Keratinocyte (primary cell): ENCODE measurements around the gene SYT1. TPM values are rescaled to one million over a fixed set of nuclear protein-coding genes. Genes with fewer than 3 reads are reported as not detected.

Experiments
- DNase-seq: peaks from one replicate; pipeline ENCODE4 v3.0.0-alpha.2; 2011; ENCODE audit warnings: low read depth, missing footprints, low spot score
- FAIRE-seq: peaks from 2 replicates; lab custom pipeline; 2011; peaks lifted over from hg19 to GRCh38; lab: Jason Lieb, UNC
- H2AFZ ChIP-seq: 2 replicates; pipeline ENCODE4 v1.6.0; 2012; ENCODE audit warnings: low read length, control low read depth, inconsistent platforms; ENCODE audit not compliant: control insufficient read depth
- H3K27ac ChIP-seq: 2 replicates; pipeline ENCODE4 v1.5.1; 2011; ENCODE audit warnings: low read length; ENCODE audit not compliant: control insufficient read depth, insufficient read depth
- H3K27me3 ChIP-seq: 3 replicates; pipeline ENCODE4 v1.6.0; 2011; ENCODE audit warnings: low read length; ENCODE audit not compliant: control insufficient read depth, insufficient read depth; ENCODE audit errors: extremely low read depth
- H3K36me3 ChIP-seq, 2 experiments: 2 replicates in 1 of 2; 3 replicates in 1 of 2; pipeline ENCODE4 v1.5.1; 2011; ENCODE audit warnings: low read length in 2 of 2, mild to moderate bottlenecking in 1 of 2; ENCODE audit not compliant: control insufficient read depth in 2 of 2, insufficient read depth in 2 of 2; ENCODE audit errors: extremely low read depth in 1 of 2
- H3K4me1 ChIP-seq: 3 replicates; pipeline ENCODE4 v1.5.1; 2011; ENCODE audit warnings: low read length; ENCODE audit not compliant: control insufficient read depth, insufficient read depth; ENCODE audit errors: extremely low read depth
- H3K4me2 ChIP-seq: 3 replicates; pipeline ENCODE4 v1.6.0; 2011; ENCODE audit warnings: low read depth, low read length; ENCODE audit not compliant: control insufficient read depth, insufficient read depth; ENCODE audit errors: extremely low read depth
- H3K4me3 ChIP-seq, 3 experiments: fragments of 200-600 bp in 1 of 3; sonication (generic) in 1 of 3; 2 replicates in 2 of 3; 3 replicates in 1 of 3; pipeline ENCODE4 v1.5.1; 2011 to 2016; ENCODE audit warnings: low read length in 3 of 3, mild to moderate bottlenecking in 3 of 3, control low read depth in 2 of 3, inconsistent platforms in 1 of 3, low read depth in 1 of 3, mixed read lengths in 1 of 3, mixed run types in 1 of 3, moderate library complexity in 1 of 3; ENCODE audit not compliant: control insufficient read depth in 2 of 3, insufficient read depth in 2 of 3; ENCODE audit errors: extremely low read depth in 1 of 3
- H3K79me2 ChIP-seq: 2 replicates; pipeline ENCODE4 v1.6.0; 2012; ENCODE audit warnings: low read length; ENCODE audit not compliant: control insufficient read depth, insufficient read depth
- H3K9ac ChIP-seq: 3 replicates; pipeline ENCODE4 v1.6.0; 2011; ENCODE audit warnings: low read length; ENCODE audit not compliant: control insufficient read depth, insufficient read depth; ENCODE audit errors: extremely low read depth
- H3K9me1 ChIP-seq: 3 replicates; pipeline ENCODE4 v1.6.0; 2011; ENCODE audit warnings: low read length; ENCODE audit not compliant: control insufficient read depth, insufficient read depth; ENCODE audit errors: extremely low read depth
- H3K9me3 ChIP-seq: 2 replicates; pipeline ENCODE4 v1.5.1; 2012; ENCODE audit warnings: low read depth, low read length; ENCODE audit not compliant: control insufficient read depth
- H4K20me1 ChIP-seq: 3 replicates; pipeline ENCODE4 v1.6.0; 2011; ENCODE audit warnings: low read length; ENCODE audit not compliant: control insufficient read depth, insufficient read depth; ENCODE audit errors: extremely low read depth
- EZH2 ChIP-seq: IDR thresholded peaks from one replicate; pipeline ENCODE4 v1.6.1; 2012; ENCODE audit warnings: inconsistent platforms, mild to moderate bottlenecking, low read length, moderate library complexity
- dilution Hi-C: fragments of 300-500 bp; cut with MboI; formaldehyde crosslinking; loops from one replicate; pipeline ENCODE4 v1.7.0; 2020; ENCODE audit warnings: low sequenced_read_pairs; ENCODE audit not compliant: extremely low pct_ligation_motif_present
- polyA plus RNA-seq, 5 experiments: library from polyadenylated mRNA; depleted of rRNA in 3 of 5; stranded (reverse) in 3 of 5; stranded (forward) in 1 of 5; unstranded in 1 of 5; fragments of >200 nt; gene quantifications; 1 replicate in 1 of 5; 2 replicates in 3 of 5; 3 replicates in 1 of 5; pipeline versions ENCODE4 v1.2.1 to v1.2.3, GENCODE V29; 2011 to 2012; ENCODE audit warnings: missing spikeins in 2 of 5, low read depth in 1 of 5, low replicate concordance in 1 of 5
- TF ChIP-seq, protein P1 (sequence below), 3 experiments: IDR thresholded peaks in 1 of 3; conservative IDR thresholded peaks in 1 of 3; optimal IDR thresholded peaks in 1 of 3; 2 replicates in 2 of 3; 3 replicates in 1 of 3; pipeline versions ENCODE3 to v1.5.1; 2011; ENCODE audit warnings: low read length in 3 of 3, mild to moderate bottlenecking in 3 of 3, moderate library complexity in 2 of 3, control low read depth in 1 of 3, inconsistent platforms in 1 of 3; ENCODE audit not compliant: insufficient read depth in 2 of 3; ENCODE audit errors: extremely low read depth in 1 of 3

Gene SYT1
- polyA plus RNA-seq, 1 donor (not counting 4 experiments of a cell fraction or from before 2014, with no cell fraction given), result 6.1 TPM

DNA sequence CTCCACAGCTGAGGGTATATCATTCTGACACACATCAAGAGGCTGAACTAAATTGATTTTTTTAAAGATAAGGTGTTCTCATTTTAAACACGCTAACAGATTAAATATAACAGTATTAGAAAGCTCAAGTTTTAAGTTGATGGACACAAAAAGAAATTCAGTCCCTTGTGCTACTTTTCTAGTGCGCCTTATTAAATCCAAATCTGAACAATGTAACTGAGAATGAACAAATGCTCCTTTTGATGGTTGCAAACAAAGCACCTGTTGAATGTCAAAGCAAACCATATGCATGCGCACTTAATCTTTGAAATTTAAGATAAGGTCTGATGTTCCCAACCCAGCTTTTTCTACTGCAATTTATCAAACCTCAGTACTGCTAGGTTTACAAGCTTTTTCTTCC is 424.3 kb downstream of the SYT1 start:
- H3K9ac ChIP-seq, result no peak overlapping the region
- TF ChIP-seq, protein P1, sequence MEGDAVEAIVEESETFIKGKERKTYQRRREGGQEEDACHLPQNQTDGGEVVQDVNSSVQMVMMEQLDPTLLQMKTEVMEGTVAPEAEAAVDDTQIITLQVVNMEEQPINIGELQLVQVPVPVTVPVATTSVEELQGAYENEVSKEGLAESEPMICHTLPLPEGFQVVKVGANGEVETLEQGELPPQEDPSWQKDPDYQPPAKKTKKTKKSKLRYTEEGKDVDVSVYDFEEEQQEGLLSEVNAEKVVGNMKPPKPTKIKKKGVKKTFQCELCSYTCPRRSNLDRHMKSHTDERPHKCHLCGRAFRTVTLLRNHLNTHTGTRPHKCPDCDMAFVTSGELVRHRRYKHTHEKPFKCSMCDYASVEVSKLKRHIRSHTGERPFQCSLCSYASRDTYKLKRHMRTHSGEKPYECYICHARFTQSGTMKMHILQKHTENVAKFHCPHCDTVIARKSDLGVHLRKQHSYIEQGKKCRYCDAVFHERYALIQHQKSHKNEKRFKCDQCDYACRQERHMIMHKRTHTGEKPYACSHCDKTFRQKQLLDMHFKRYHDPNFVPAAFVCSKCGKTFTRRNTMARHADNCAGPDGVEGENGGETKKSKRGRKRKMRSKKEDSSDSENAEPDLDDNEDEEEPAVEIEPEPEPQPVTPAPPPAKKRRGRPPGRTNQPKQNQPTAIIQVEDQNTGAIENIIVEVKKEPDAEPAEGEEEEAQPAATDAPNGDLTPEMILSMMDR (optimal IDR thresholded peaks at IDR 0.05 in 1 of 3, IDR thresholded peaks at IDR 0.05 in 1 of 3, conservative IDR thresholded peaks at IDR 0.05 in 1 of 3; ENCODE audit: extremely low read depth in 1 of 3, insufficient read depth in 2 of 3, low read length in 3 of 3), result no peak
- TF ChIP-seq EZH2, result no peak
- H3K27ac ChIP-seq, result no peak overlapping the region
- H3K79me2 ChIP-seq, result no peaks in the 10 kb centered on the region
- dilution Hi-C loops, result no loop called here
- H2AFZ ChIP-seq, result no peak overlapping the region
- DNase-seq (no peak), FAIRE-seq (no peak)
- H3K4me1 ChIP-seq, result no peaks in the 10 kb centered on the region
- no peak overlapping the region for H3K4me2 ChIP-seq
- no peak overlapping the region for H3K4me3 ChIP-seq
- H3K9me3 ChIP-seq, result no peaks in the 10 kb centered on the region
- no peaks in the 10 kb centered on the region for H3K36me3 ChIP-seq
- no peaks in the 10 kb centered on the region for H4K20me1 ChIP-seq
- H3K27me3 ChIP-seq, result no peaks in the 10 kb centered on the region
- H3K9me1 ChIP-seq, result no peaks in the 10 kb centered on the region

DNA sequence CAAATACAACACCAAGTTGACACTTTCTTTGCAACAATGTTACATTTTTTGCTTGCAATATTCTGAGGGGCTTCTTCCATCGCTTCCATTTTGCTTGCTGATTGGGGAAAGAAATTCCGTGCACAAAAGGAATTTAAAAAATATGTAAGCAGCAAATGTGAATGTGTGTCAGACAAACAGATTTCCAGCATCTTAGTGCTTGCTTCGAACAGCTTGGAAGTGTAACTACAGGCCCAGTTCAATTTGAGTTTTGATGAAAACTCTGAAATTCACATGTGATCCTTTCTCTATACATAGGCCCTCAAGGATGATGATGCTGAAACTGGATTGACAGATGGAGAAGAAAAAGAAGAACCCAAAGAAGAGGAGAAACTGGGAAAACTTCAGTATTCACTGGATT is 427.1 kb downstream of the SYT1 start:
- Histone ChIP-seq H3K27me3 (no peaks in the 10 kb centered on the region), H3K4me1 (no peaks in the 10 kb centered on the region), H3K9me1 (no peaks in the 10 kb centered on the region), H3K4me2 (no peak overlapping the region), H4K20me1 (no peaks in the 10 kb centered on the region), H3K9me3 (no peaks in the 10 kb centered on the region), H3K27ac (no peak overlapping the region), H3K36me3 (no peaks in the 10 kb centered on the region), H3K79me2 (no peaks in the 10 kb centered on the region), H2AFZ (no peak overlapping the region), H3K4me3 (no peak overlapping the region), H3K9ac (no peak overlapping the region)
- dilution Hi-C loops, result no loop called here
- TF ChIP-seq EZH2, result no peak
- TF ChIP-seq, protein P1 (optimal IDR thresholded peaks at IDR 0.05 in 1 of 3, IDR thresholded peaks at IDR 0.05 in 1 of 3, conservative IDR thresholded peaks at IDR 0.05 in 1 of 3; ENCODE audit: extremely low read depth in 1 of 3, insufficient read depth in 2 of 3, low read length in 3 of 3), result no peak
- FAIRE-seq (no peak), DNase-seq (no peak)
